ENCODE data around the gene RAB11FIP3. TPM values are rescaled to one million over a fixed set of nuclear protein-coding genes. Genes with fewer than 3 reads are reported as not detected.

The RAB11FIP3 gene
- total RNA-seq, 1 donor, result 14.7 TPM

DNA sequence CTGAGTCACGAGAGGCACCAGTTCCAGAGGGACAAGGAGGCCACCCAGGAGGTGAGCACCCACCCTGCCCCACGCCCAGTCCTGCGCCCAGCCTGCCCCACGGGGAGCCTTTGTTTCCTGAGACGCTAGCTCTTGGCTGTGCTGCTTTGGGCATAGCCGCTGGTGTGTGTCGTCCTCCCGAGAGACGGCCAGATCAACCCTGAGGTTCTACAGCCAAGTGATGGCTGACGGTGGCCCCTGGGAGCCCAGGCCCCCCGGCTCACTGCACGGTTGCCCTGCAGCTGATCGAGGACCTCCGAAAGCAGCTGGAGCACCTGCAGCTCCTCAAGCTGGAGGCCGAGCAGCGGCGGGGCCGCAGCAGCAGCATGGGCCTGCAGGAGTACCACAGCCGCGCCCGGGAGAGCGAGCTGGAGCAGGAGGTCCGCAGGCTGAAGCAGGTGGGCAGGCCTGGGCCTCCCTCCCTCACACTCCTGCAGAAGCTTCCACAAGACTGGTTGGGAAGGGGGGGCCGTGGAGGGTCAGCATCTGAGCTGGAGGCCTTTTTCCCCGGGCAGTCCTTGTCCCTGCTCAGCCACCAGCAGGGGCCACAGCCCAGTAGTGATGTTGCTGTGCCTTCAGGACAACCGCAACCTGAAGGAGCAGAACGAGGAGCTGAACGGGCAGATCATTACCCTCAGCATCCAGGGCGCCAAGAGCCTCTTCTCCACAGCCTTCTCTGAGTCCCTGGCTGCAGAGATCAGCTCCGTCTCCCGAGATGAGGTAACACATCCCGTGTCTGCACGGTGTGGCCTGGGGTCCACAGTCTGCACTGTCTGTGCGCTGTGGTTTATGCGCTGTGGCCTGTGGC lies 94.6 kb downstream of the RAB11FIP3 start:
- DNase-seq (ENCODE audit: low read depth), result no peak
- no peak overlapping the region for H3K4me3 ChIP-seq (ENCODE audit: low read depth, low read length)
- TF ChIP-seq, protein P1, sequence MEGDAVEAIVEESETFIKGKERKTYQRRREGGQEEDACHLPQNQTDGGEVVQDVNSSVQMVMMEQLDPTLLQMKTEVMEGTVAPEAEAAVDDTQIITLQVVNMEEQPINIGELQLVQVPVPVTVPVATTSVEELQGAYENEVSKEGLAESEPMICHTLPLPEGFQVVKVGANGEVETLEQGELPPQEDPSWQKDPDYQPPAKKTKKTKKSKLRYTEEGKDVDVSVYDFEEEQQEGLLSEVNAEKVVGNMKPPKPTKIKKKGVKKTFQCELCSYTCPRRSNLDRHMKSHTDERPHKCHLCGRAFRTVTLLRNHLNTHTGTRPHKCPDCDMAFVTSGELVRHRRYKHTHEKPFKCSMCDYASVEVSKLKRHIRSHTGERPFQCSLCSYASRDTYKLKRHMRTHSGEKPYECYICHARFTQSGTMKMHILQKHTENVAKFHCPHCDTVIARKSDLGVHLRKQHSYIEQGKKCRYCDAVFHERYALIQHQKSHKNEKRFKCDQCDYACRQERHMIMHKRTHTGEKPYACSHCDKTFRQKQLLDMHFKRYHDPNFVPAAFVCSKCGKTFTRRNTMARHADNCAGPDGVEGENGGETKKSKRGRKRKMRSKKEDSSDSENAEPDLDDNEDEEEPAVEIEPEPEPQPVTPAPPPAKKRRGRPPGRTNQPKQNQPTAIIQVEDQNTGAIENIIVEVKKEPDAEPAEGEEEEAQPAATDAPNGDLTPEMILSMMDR (IDR thresholded peaks at IDR 0.05; ENCODE audit: insufficient read depth, low read length), result no peak

GRCh38 chr16:520847-521246 lies 95.4 kb downstream of the RAB11FIP3 start:
- H3K4me3 ChIP-seq (ENCODE audit: low read depth, low read length), result no peak overlapping the region
- DNase-seq (ENCODE audit: low read depth), result no peak
- TF ChIP-seq, protein P1 (IDR thresholded peaks at IDR 0.05; ENCODE audit: insufficient read depth, low read length), result no peak

DNA sequence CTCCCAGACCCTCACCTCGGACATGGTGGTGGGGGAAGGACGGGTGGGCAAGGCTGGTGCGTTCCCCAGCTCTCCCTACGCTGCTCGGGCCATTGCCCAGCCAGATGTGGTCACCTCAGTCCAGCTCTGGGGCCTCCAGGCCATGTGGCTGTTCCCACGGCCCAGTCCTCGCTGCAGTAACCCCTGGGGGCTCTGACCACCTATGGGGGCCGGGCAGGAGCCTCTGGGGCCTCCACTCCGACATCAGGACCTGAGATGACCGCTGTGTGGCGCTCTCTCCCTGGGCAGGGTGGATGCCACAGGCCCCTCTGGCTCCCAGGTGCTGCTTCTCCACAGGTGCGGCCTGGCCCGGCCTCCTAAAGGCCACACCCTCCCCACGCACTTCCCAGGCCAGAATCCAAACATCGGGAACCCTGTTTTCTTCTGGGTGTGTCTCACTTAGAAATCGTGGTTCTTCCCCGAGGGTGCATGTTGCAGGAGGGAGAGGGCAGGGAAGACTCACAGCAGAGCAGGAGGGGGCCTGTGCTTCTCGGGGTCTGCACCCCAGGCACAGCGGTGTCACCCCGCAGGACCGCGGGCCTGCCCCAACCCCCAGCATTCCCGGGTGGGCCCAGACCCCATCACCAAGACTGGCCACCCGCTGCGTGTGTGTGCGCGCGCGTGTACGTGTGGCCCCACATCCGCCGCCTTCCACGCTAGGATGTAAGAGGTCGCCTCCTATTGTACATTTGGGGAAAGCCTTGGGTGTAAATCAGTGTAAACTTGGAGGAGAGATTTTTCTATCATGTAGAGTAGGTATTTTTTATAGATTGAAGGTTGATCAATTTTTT lies 96.1 kb downstream of the RAB11FIP3 start:
- TF ChIP-seq, protein P1 (IDR thresholded peaks at IDR 0.05; ENCODE audit: insufficient read depth, low read length), result no peak
- no peak for DNase-seq (ENCODE audit: low read depth)
- no peak overlapping the region for H3K4me3 ChIP-seq (ENCODE audit: low read depth, low read length)

GRCh38 chr16:522320-523096 lies 97.1 kb downstream of the RAB11FIP3 start:
- DNase-seq (ENCODE audit: low read depth), result no peak
- TF ChIP-seq, protein P1 (IDR thresholded peaks at IDR 0.05; ENCODE audit: insufficient read depth, low read length), result no peak
- no peak overlapping the region for H3K4me3 ChIP-seq (ENCODE audit: low read depth, low read length)

- no peak overlapping the region for H3K4me3 ChIP-seq (ENCODE audit: low read depth, low read length)
- TF ChIP-seq, protein P1 (IDR thresholded peaks at IDR 0.05; ENCODE audit: insufficient read depth, low read length), result no peak
- DNase-seq (ENCODE audit: low read depth), result no peak
Measured at GRCh38 chr16:523097-523741, 97.8 kb downstream of the RAB11FIP3 start.

All from fibroblast of the aortic adventitia (primary cell).